K562 (cell line): ENCODE measurements around the gene RUNX1. TPM values are rescaled to one million over a fixed set of nuclear protein-coding genes. Genes with fewer than 3 reads are reported as not detected.

Experiments used
- ATAC-seq: fragments of 200-7000 bp; cut with Tn5 transposase; 3 replicates; pipeline ENCODE4 v1.9.1; 2020; ENCODE audit warnings: moderate library complexity
- BruUV-seq: library from RNA; stranded (reverse); fragments of 400-500 nt; replicated peaks from 2 replicates; lab custom pipeline; 2021; lab: Mats Ljungman, UMichigan
- CTCF ChIA-PET: fragments of 300-600 bp; formaldehyde crosslinking; extraction: SDS; loops from one replicate; lab custom pipeline; 2021; ENCODE audit warnings: low intra/inter-chr PET ratio; lab: Yijun Ruan, JAX
- POLR2A ChIA-PET: fragments of 300-600, 350-650 bp; sonication (Branson Sonifier 250); formaldehyde crosslinking; extraction: SDS; loops from one replicate; lab custom pipeline; 2021; ENCODE audit warnings: antibody characterized with exemption, inconsistent platforms; lab: Yijun Ruan, JAX
- DNase-seq, 4 experiments: peaks; one replicate each; pipeline versions ENCODE4 v3.0.0 to v3.0.0-alpha.2; 2011 to 2018; ENCODE audit warnings: low spot score in 3 of 4, mixed read lengths in 3 of 4; ENCODE audit errors: extremely low read depth in 1 of 4
- FAIRE-seq: peaks from 2 replicates; lab custom pipeline; 2011; peaks lifted over from hg19 to GRCh38; lab: Jason Lieb, UNC
- H2AFZ ChIP-seq: 2 replicates; pipeline ENCODE4 v1.6.0; 2011; ENCODE audit warnings: low read depth, low read length, control low read depth, inconsistent platforms
- H3K27ac ChIP-seq: fragments of 200-600 bp; 3 replicates; pipeline ENCODE4 v1.8.0; 2011; ENCODE audit warnings: low read depth, mild to moderate bottlenecking, control low read depth, inconsistent platforms, low read length, moderate library complexity, mixed read lengths; ENCODE audit errors: extremely low read depth
- H3K27me3 ChIP-seq, 2 experiments: fragments of 300-600 bp in 1 of 2; 2 replicates in 1 of 2; 3 replicates in 1 of 2; pipeline versions ENCODE4 v1.6.0 to v1.8.0; 2011; ENCODE audit warnings: inconsistent platforms in 2 of 2, low read length in 2 of 2, mild to moderate bottlenecking in 1 of 2, mixed read lengths in 1 of 2, moderate library complexity in 1 of 2; ENCODE audit not compliant: control insufficient read depth in 2 of 2, insufficient read depth in 2 of 2
- H3K36me3 ChIP-seq: fragments of 300-600 bp; 3 replicates; pipeline ENCODE4 v1.8.0; 2011; ENCODE audit warnings: mild to moderate bottlenecking, low read length, inconsistent platforms; ENCODE audit not compliant: control insufficient read depth, insufficient read depth
- H3K4me1 ChIP-seq, 2 experiments: fragments of 200-600 bp in 1 of 2; replicated peaks in 1 of 2; 2 replicates in 1 of 2; 3 replicates in 1 of 2; pipeline versions ENCODE4 v1.5.1 to v1.8.0; 2011; ENCODE audit warnings: inconsistent platforms in 2 of 2, low read length in 2 of 2, mild to moderate bottlenecking in 1 of 2, mixed read lengths in 1 of 2, moderate library complexity in 1 of 2; ENCODE audit not compliant: control insufficient read depth in 2 of 2, insufficient read depth in 2 of 2
- H3K4me2 ChIP-seq: 2 replicates; pipeline ENCODE4 v1.6.1; 2011; ENCODE audit warnings: low read length, control low read depth, inconsistent platforms, mixed read lengths; ENCODE audit not compliant: insufficient read depth
- H3K4me3 ChIP-seq: fragments of 200-600 bp; sonication (generic), shearing (Covaris generic); 2 replicates; pipeline ENCODE4 v1.5.1; 2016; ENCODE audit warnings: control low read depth, inconsistent platforms
- H3K79me2 ChIP-seq: fragments of 200-600 bp; 3 replicates; pipeline ENCODE4 v1.8.0; 2011; ENCODE audit warnings: low read length, inconsistent platforms; ENCODE audit not compliant: control insufficient read depth, insufficient read depth
- H3K9ac ChIP-seq, 2 experiments: 2 replicates each; pipeline versions ENCODE4 v1.6.0 to v1.6.1; 2011; ENCODE audit warnings: low read depth in 2 of 2, low read length in 2 of 2, control low read depth in 1 of 2, inconsistent platforms in 1 of 2, mild to moderate bottlenecking in 1 of 2, mixed read lengths in 1 of 2; ENCODE audit not compliant: insufficient read depth in 1 of 2
- H3K9me1 ChIP-seq: one replicate; pipeline ENCODE4 v1.6.0; 2011; ENCODE audit warnings: inconsistent platforms, mild to moderate bottlenecking, low read length, moderate library complexity; ENCODE audit not compliant: control insufficient read depth, insufficient read depth
- H3K9me3 ChIP-seq: replicated peaks from 2 replicates; pipeline ENCODE4 v1.5.1; 2011; ENCODE audit warnings: low read depth, low read length, inconsistent platforms; ENCODE audit not compliant: control insufficient read depth, insufficient read depth
- H4K20me1 ChIP-seq: replicated peaks from 2 replicates; pipeline ENCODE4 v1.6.1; 2011; ENCODE audit warnings: low read length, inconsistent platforms, mixed read lengths; ENCODE audit not compliant: control insufficient read depth, insufficient read depth
- ZKSCAN3 ChIP-seq: fragments of 250-450 bp; sonication (Bioruptor Pico); IDR thresholded peaks from 2 replicates; pipeline ENCODE4 v1.4.0; 2020
- WGBS: fragments of 100-300 bp; shearing (Covaris generic); methylation state at CpG from one replicate; pipeline ENCODE4 v1.1.6; 2016; ENCODE audit warnings: low coverage, mixed read lengths; ENCODE audit not compliant: insufficient coverage; ENCODE audit errors: missing lambda C conversion rate; 5-methylcytosine and 5-hydroxymethylcytosine counted together
- in situ Hi-C: fragments of 300-500 bp; cut with MboI; formaldehyde crosslinking; loops from 4 replicates; pipeline ENCODE4 v1.15.0; 2018; ENCODE audit warnings: inconsistent platforms, mixed read lengths
- intact Hi-C: fragments of 100-400 bp; cut with micrococcal nuclease; formaldehyde crosslinking; loops from 2 replicates; pipeline ENCODE4 v1.14.2; 2022
- polyA plus RNA-seq, 8 experiments: library from polyadenylated mRNA; depleted of rRNA in 4 of 8; stranded (reverse) in 5 of 8; unstranded in 3 of 8; fragments of >200 nt; fragmentation: Nextera tagmentation in 2 of 8; fragmentation: Illumina TruSeq in 1 of 8; extraction: Ambion mirVana in 2 of 8; extraction: Trizol in 1 of 8; gene quantifications; 2 replicates each; pipeline versions ENCODE4 v1.2.1 to v1.2.3, GENCODE V29; 2011 to 2014; ENCODE audit warnings: inconsistent platforms in 1 of 8, missing spikeins in 1 of 8
- total RNA-seq, 7 experiments: library from RNA; depleted of rRNA in 6 of 7; stranded (reverse); fragments of >200 nt in 6 of 7; fragmentation: Illumina TruSeq in 2 of 7; extraction: Trizol in 2 of 7; gene quantifications; 2 replicates each; pipeline versions ENCODE4 v1.2.1 to v1.2.3, GENCODE V29; 2011 to 2021; ENCODE audit warnings: low replicate concordance in 1 of 7
- TF ChIP-seq, protein P1 (sequence below): fragments of 450-650 bp; IDR thresholded peaks from 2 replicates; pipeline ENCODE4 v1.6.1; 2018; ENCODE audit warnings: mild to moderate bottlenecking, low read depth; ENCODE audit not compliant: partially characterized antibody

RUNX1 gene
- total and polyA plus RNA-seq, 9 of the 15 experiments (the other 6 are each of a cell fraction or from before 2014, with no cell fraction given), result 2.2 to 68.6 (median 17.8) TPM

DNA sequence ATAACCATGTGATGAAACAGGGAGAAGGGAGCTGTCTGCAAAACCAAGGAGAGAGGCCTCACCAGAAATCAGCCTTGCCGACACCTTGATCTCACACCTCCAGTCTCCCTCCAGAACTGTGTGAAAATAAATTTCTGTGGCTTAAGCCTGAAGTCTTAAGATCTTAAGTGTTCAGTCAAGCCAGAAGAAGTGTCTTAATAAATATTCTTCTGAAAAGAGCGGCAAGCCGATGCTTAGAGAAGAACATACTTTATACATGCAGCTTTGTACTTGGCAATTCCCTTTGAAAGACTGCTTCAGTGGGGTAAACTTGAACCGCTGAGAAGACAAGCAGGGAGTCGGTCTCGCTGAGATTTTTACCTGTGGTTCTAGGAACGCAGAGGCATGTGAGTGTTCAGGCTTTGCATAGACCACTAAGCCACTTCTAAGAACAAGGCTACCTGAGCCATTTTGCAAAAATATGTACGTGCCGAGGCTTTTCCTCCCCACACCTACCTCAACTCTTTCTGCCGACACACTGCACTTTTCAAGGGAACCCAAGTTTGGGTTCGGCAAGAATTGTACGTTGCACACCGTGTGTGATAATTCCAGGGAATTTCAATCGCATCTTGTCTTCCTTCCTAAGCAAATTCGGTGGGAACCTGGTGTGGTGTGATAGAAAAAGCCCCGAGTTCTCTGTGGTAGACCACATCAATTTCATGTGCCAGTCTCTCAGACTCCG is 3.4 kb downstream of the RUNX1 start:
- DNase-seq (no peak), FAIRE-seq (no peak), ATAC-seq (no peak)
- Histone ChIP-seq H3K36me3 (peaks cover 5% of the 10 kb centered on the region; the same call in 1 of the 3 replicates), H4K20me1 (no peaks in the 10 kb centered on the region), H3K27ac (no peak overlapping the region), H2AFZ (no peak overlapping the region), H3K27me3 (no peaks in the 10 kb centered on the region; a peak in 1 of 5 replicates), H3K9me3 (no peaks in the 10 kb centered on the region), H3K9ac (no peak overlapping the region), H3K4me3 (no peak overlapping the region), H3K79me2 (peaks cover 34% of the 10 kb centered on the region), H3K4me1 (peaks cover 7 to 44% of the 10 kb centered on the region in 2 experiments), H3K9me1 (no peaks in the 10 kb centered on the region), H3K4me2 (no peak overlapping the region)
- no peak for TF ChIP-seq ZKSCAN3 (CRISPR knock-in tag)
- TF ChIP-seq, protein P1, sequence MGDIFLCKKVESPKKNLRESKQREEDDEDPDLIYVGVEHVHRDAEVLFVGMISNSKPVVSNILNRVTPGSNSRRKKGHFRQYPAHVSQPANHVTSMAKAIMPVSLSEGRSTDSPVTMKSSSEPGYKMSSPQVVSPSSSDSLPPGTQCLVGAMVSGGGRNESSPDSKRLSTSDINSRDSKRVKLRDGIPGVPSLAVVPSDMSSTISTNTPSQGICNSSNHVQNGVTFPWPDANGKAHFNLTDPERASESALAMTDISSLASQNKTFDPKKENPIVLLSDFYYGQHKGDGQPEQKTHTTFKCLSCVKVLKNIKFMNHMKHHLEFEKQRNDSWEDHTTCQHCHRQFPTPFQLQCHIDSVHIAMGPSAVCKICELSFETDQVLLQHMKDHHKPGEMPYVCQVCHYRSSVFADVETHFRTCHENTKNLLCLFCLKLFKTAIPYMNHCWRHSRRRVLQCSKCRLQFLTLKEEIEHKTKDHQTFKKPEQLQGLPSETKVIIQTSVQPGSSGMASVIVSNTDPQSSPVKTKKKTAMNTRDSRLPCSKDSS, result peak; percentile 42
- POLR2A ChIA-PET, result interaction anchor here (0.9 kb wide), 1 partner anchor 238 kb away, joined by 3 read pairs; no protein-coding TSS in a partner anchor
- CTCF ChIA-PET, result no interaction called here
- intact Hi-C loops, result no loop called here
- no TSS peak for BruUV-seq
- 82% methylated on average over 17 of the region's 17 CpGs for WGBS
- in situ Hi-C loops, result no loop called here
